Measurements from ENCODE around the gene L3HYPDH. TPM values are rescaled to one million over a fixed set of nuclear protein-coding genes. Genes with fewer than 3 reads are reported as not detected.
A peak's percentile ranks its signal among the peaks of the same experiment; 100 is the strongest.

Gene L3HYPDH
- polyA plus RNA-seq, 3 donors: 3.9 to 30.7 (median 5.3) TPM

GRCh38 chr14:59510966-59511365 lies 26.8 kb upstream of the L3HYPDH start:
- Mint-ChIP-seq H3K9me3 (peaks cover 0 to 9% (median 6%) of the 10 kb centered on the region in 7 donors), H3K4me1 (no peaks in the 10 kb centered on the region), H3K27ac (peak overlapping the region in 1 of 7 donors; percentile 46), H3K4me3 (no peak overlapping the region), H3K27me3 (ENCODE audit: low read depth in 3 of 3) (peaks cover 0 to 2% (median 1%) of the 10 kb centered on the region in 3 donors), H3K36me3 (no peaks in the 10 kb centered on the region)
- intact Hi-C loops (cut with micrococcal nuclease): no loop called here
- no peak for DNase-seq
- H3K9me3 ChIP-seq (replicated peaks in 1 of 2; ENCODE audit: control insufficient read depth in 1 of 2, insufficient read depth in 1 of 2, low read length in 2 of 2): no peaks in the 10 kb centered on the region
- H3K4me2 ChIP-seq (replicated peaks; ENCODE audit: extremely low read depth, low read length, poor library complexity, severe bottlenecking): no peak overlapping the region
- H3K4me1 ChIP-seq (ENCODE audit: control insufficient read depth in 1 of 2, insufficient read depth in 2 of 2, low read length in 2 of 2): no peaks in the 10 kb centered on the region
- no peak overlapping the region for H3K9ac ChIP-seq (ENCODE audit: insufficient read depth, low read length, poor library complexity, severe bottlenecking)
- H3K4me3 ChIP-seq (replicated peaks in 1 of 3; ENCODE audit: low read depth in 2 of 3, low read length in 3 of 3): no peak overlapping the region
- no peak for TF ChIP-seq CTCF (IDR thresholded peaks at IDR 0.05)
- H3K27ac ChIP-seq (ENCODE audit: low read depth in 1 of 2, low read length in 2 of 2): no peak overlapping the region
- no peaks in the 10 kb centered on the region for H3K79me2 ChIP-seq (ENCODE audit: insufficient read depth, low read length)
- no peak overlapping the region for H2AFZ ChIP-seq (ENCODE audit: insufficient read depth, low read depth, low read length, poor library complexity, severe bottlenecking)
- H3K27me3 ChIP-seq (ENCODE audit: control insufficient read depth in 2 of 2, insufficient read depth in 2 of 2, low read length in 2 of 2): no peaks in the 10 kb centered on the region
- 0% methylated on average over 1 of the region's 3 CpGs for WGBS (ENCODE audit: insufficient coverage)
- no peaks in the 10 kb centered on the region for H3K36me3 ChIP-seq (replicated peaks in 1 of 2; ENCODE audit: control insufficient read depth in 1 of 2, insufficient read depth in 2 of 2, low read length in 2 of 2)
- H4K20me1 ChIP-seq (ENCODE audit: insufficient read depth, low read length): no peaks in the 10 kb centered on the region

GRCh38 chr14:59510001-59510400 lies 25.8 kb upstream of the L3HYPDH start:
- Histone ChIP-seq H3K4me3 (replicated peaks in 1 of 3; ENCODE audit: low read depth in 2 of 3, low read length in 3 of 3) (no peak overlapping the region), H3K9me3 (replicated peaks in 1 of 2; ENCODE audit: control insufficient read depth in 1 of 2, insufficient read depth in 1 of 2, low read length in 2 of 2) (no peaks in the 10 kb centered on the region), H3K4me2 (replicated peaks; ENCODE audit: extremely low read depth, low read length, poor library complexity, severe bottlenecking) (no peak overlapping the region), H3K9ac (ENCODE audit: insufficient read depth, low read length, poor library complexity, severe bottlenecking) (no peak overlapping the region), H3K27me3 (ENCODE audit: control insufficient read depth in 2 of 2, insufficient read depth in 2 of 2, low read length in 2 of 2) (no peaks in the 10 kb centered on the region), H3K4me1 (ENCODE audit: control insufficient read depth in 1 of 2, insufficient read depth in 2 of 2, low read length in 2 of 2) (no peaks in the 10 kb centered on the region), H2AFZ (ENCODE audit: insufficient read depth, low read depth, low read length, poor library complexity, severe bottlenecking) (no peak overlapping the region), H4K20me1 (ENCODE audit: insufficient read depth, low read length) (no peaks in the 10 kb centered on the region), H3K36me3 (replicated peaks in 1 of 2; ENCODE audit: control insufficient read depth in 1 of 2, insufficient read depth in 2 of 2, low read length in 2 of 2) (peaks cover under 1 to 5% of the 10 kb centered on the region in 2 donors), H3K27ac (ENCODE audit: low read depth in 1 of 2, low read length in 2 of 2) (no peak overlapping the region), H3K79me2 (ENCODE audit: insufficient read depth, low read length) (no peaks in the 10 kb centered on the region)
- 100% methylated on average over 1 of the region's 2 CpGs for WGBS (ENCODE audit: insufficient coverage)
- intact Hi-C loops (cut with micrococcal nuclease): no loop called here
- TF ChIP-seq CTCF (IDR thresholded peaks at IDR 0.05): no peak
- H3K4me3 Mint-ChIP-seq: no peak overlapping the region
- H3K27me3 Mint-ChIP-seq (ENCODE audit: low read depth in 3 of 3): peaks cover 0 to 2% (median 1%) of the 10 kb centered on the region in 3 donors
- peaks cover 0 to 7% (median 4%) of the 10 kb centered on the region in 7 donors for H3K9me3 Mint-ChIP-seq
- H3K4me1 Mint-ChIP-seq: no peaks in the 10 kb centered on the region
- no peak for DNase-seq
- no peak overlapping the region for H3K27ac Mint-ChIP-seq
- no peaks in the 10 kb centered on the region for H3K36me3 Mint-ChIP-seq

Measured in CD14-positive monocyte (primary cell).